GM10266 (cell line): Measurements from ENCODE around the gene TRPM3.

Experiments
- DNase-seq: peaks from one replicate; pipeline ENCODE4 v3.0.0; 2012; ENCODE audit errors: extremely low spot score
- CTCF ChIP-seq: IDR thresholded peaks from 2 replicates; pipeline ENCODE4 v1.5.1; 2012; ENCODE audit warnings: mild to moderate bottlenecking, low read depth; ENCODE audit not compliant: control insufficient read depth, insufficient read depth; ENCODE audit errors: missing control alignments

The TRPM3 gene

GRCh38 chr9:70569070-70569772, 552.2 kb downstream of the TRPM3 start:
- no peak for DNase-seq
- no peak for TF ChIP-seq CTCF

- DNase-seq, result no peak
- TF ChIP-seq CTCF, result no peak
Observed at GRCh38 chr9:70567511-70567910, 553.9 kb downstream of the TRPM3 start.

GRCh38 chr9:70566751-70567150, 554.7 kb downstream of the TRPM3 start:
- DNase-seq, result no peak
- no peak for TF ChIP-seq CTCF

GRCh38 chr9:70566066-70566465, 555.4 kb downstream of the TRPM3 start:
- DNase-seq, result no peak
- TF ChIP-seq CTCF, result no peak

- no peak for TF ChIP-seq CTCF
Observed at GRCh38 chr9:70564468-70565335, 556.7 kb downstream of the TRPM3 start.

GRCh38 chr9:70563431-70564204, 557.8 kb downstream of the TRPM3 start:
- DNase-seq, result peak; percentile 62

More at GRCh38 chr9:70564468-70565335, 556.7 kb downstream of the TRPM3 start:
- DNase-seq, result no peak

More at GRCh38 chr9:70563431-70564204, 557.8 kb downstream of the TRPM3 start:
- no peak for TF ChIP-seq CTCF
